ENCODE measurements around the gene NRSN1. TPM values are rescaled to one million over a fixed set of nuclear protein-coding genes. Genes with fewer than 3 reads are reported as not detected.
A peak's percentile ranks its signal among the peaks of the same experiment; 100 is the strongest.

The NRSN1 gene
- total RNA-seq, result not detected
- under 1 TPM in 3 of 8 donors, not detected in 5; 0.07 to 0.18 (median 0.13) TPM for polyA plus RNA-seq (ENCODE audit: insufficient read depth in 1 of 8, insufficient read length in 8 of 8, low replicate concordance in 1 of 8)
- long read RNA-seq, donor 1, result 0 reads
- long read RNA-seq, donor 2, result 0 reads
- long read RNA-seq, donor 3, result 0 reads
- long read RNA-seq, donor 4, result 0 reads
- long read RNA-seq, donor 5, result 0 reads
- long read RNA-seq, donor 6, result 0 reads
- long read RNA-seq, donor 7, result 0 reads
- long read RNA-seq, donor 8, result 0 reads
- long read RNA-seq, donor 9, result 0 reads
- long read RNA-seq, donor 10, result 0 reads
- long read RNA-seq, donor 11, result 0 reads

DNA sequence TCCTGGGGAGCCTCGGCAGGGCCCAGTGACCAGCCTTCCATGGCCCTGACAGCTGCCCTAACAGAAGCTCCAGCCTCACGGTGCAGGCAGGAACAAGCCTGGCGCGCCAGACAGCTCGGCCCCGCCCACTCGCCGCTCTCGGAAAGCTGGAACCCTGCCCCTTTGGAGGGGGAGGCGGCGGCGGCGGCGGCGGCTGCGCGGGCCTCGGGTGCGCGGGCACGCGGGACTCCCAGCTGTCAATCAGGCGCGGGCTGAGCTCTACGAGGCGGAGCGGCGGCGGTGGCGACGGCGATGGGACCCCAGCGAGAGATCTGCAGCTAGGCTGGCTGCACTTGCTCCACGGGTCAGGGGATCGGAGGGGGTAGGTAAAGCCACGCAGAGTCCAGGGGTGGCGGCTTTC is at the start of gene NRSN1:
TSS of gene NRSN1 (plus strand) at position 236 of the 400 bp plus-strand sequence. CDS start 8,113 bp downstream, outside the sequence.
- no peak within 1 kb of the TSS for H3K27ac ChIP-seq (ENCODE audit: low read length)
- DNase-seq, result peak; percentile 17
- H3K4me3 ChIP-seq (ENCODE audit: low read length), result peak within 1 kb of the TSS; percentile 13
- WGBS (ENCODE audit: insufficient coverage), result under 1% methylated on average over 25 of the region's 37 CpGs
- peaks cover 2% of the 10 kb centered on the region for H3K4me1 ChIP-seq (ENCODE audit: control insufficient read depth, insufficient read depth, low read length)
- no peaks in the 10 kb centered on the region for H3K9me3 ChIP-seq (replicated peaks; ENCODE audit: control insufficient read depth, low read depth, low read length)
- H3K27me3 ChIP-seq (ENCODE audit: control insufficient read depth, insufficient read depth, low read length), result peaks cover 6% of the 10 kb centered on the region
- no peaks in the 10 kb centered on the region for H3K36me3 ChIP-seq (ENCODE audit: control insufficient read depth, insufficient read depth, low read length)

GRCh38 chr6:24078200-24078599 is 47.8 kb upstream of the NRSN1 start:
- no peak overlapping the region for H3K27ac ChIP-seq (ENCODE audit: low read length)
- no peaks in the 10 kb centered on the region for H3K27me3 ChIP-seq (ENCODE audit: control insufficient read depth, insufficient read depth, low read length)
- H3K4me3 ChIP-seq (ENCODE audit: low read length), result no peak overlapping the region
- no peaks in the 10 kb centered on the region for H3K36me3 ChIP-seq (ENCODE audit: control insufficient read depth, insufficient read depth, low read length)
- no peaks in the 10 kb centered on the region for H3K9me3 ChIP-seq (replicated peaks; ENCODE audit: control insufficient read depth, low read depth, low read length)
- 56% methylated on average over 1 of the region's 3 CpGs for WGBS (ENCODE audit: insufficient coverage)
- DNase-seq, result no peak
- no peaks in the 10 kb centered on the region for H3K4me1 ChIP-seq (ENCODE audit: control insufficient read depth, insufficient read depth, low read length)

- H3K9me3 ChIP-seq (replicated peaks; ENCODE audit: control insufficient read depth, low read depth, low read length), result no peaks in the 10 kb centered on the region
- no peak overlapping the region for H3K4me3 ChIP-seq (ENCODE audit: low read length)
- no peaks in the 10 kb centered on the region for H3K27me3 ChIP-seq (ENCODE audit: control insufficient read depth, insufficient read depth, low read length)
- no peaks in the 10 kb centered on the region for H3K4me1 ChIP-seq (ENCODE audit: control insufficient read depth, insufficient read depth, low read length)
- no peak overlapping the region for H3K27ac ChIP-seq (ENCODE audit: low read length)
- DNase-seq, result peak; percentile 70
- no peaks in the 10 kb centered on the region for H3K36me3 ChIP-seq (ENCODE audit: control insufficient read depth, insufficient read depth, low read length)
- no CpG with 5 or more reads among the region's 2 CpGs for WGBS (ENCODE audit: insufficient coverage)
These were observed 46.9 kb upstream of the NRSN1 start for GRCh38 chr6:24079076-24079475.

DNA sequence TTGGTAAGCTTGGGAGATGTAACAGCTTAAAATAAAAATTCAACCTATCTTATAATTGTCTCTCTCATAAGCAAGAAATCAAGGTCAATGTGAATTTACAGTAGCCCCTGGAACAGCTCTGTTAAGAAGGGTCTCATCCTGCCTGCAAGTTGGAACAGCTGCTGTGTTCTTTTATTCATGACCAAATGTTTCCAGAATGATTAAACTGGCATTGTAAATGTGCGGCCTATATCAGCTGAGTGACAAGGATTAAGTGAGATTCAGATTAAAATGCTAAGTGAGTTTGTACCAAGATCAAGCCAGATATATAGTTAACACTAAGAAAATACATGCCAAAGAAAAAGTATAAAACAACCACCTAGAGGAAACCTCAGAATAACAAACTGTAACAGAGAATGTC is 45.3 kb upstream of the NRSN1 start:
- WGBS (ENCODE audit: insufficient coverage), result no CpG with 5 or more reads among the region's 1 CpG
- Histone ChIP-seq H3K4me3 (ENCODE audit: low read length) (no peak overlapping the region), H3K27ac (ENCODE audit: low read length) (no peak overlapping the region), H3K36me3 (ENCODE audit: control insufficient read depth, insufficient read depth, low read length) (no peaks in the 10 kb centered on the region), H3K4me1 (ENCODE audit: control insufficient read depth, insufficient read depth, low read length) (no peaks in the 10 kb centered on the region), H3K27me3 (ENCODE audit: control insufficient read depth, insufficient read depth, low read length) (no peaks in the 10 kb centered on the region), H3K9me3 (replicated peaks; ENCODE audit: control insufficient read depth, low read depth, low read length) (no peaks in the 10 kb centered on the region)
- DNase-seq, result no peak

DNA sequence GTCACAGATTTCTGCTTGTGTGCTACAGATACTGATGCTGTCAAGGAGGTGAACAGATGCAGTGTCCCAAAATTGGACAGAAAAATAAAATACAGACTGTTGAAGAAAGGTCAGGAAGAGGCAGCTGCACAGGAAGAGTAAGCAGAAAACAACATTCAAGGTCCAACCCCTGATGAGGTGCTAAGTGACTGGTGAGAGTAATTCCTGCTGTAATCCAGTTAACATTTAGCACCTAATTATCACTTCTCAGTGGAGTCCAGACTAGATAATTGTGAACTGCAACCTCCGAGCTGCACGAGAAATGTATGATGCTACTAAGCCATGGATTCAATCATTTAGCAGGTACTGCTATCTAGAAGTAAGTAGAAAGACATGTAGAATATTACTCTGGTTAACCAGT is 36.3 kb upstream of the NRSN1 start:
- peak; percentile 52 for DNase-seq
- no peak overlapping the region for H3K4me3 ChIP-seq (ENCODE audit: low read length)
- no peaks in the 10 kb centered on the region for H3K9me3 ChIP-seq (replicated peaks; ENCODE audit: control insufficient read depth, low read depth, low read length)
- no peak overlapping the region for H3K27ac ChIP-seq (ENCODE audit: low read length)
- H3K4me1 ChIP-seq (ENCODE audit: control insufficient read depth, insufficient read depth, low read length), result no peaks in the 10 kb centered on the region
- H3K36me3 ChIP-seq (ENCODE audit: control insufficient read depth, insufficient read depth, low read length), result no peaks in the 10 kb centered on the region
- no CpG with 5 or more reads among the region's 2 CpGs for WGBS (ENCODE audit: insufficient coverage)
- no peaks in the 10 kb centered on the region for H3K27me3 ChIP-seq (ENCODE audit: control insufficient read depth, insufficient read depth, low read length)

DNA sequence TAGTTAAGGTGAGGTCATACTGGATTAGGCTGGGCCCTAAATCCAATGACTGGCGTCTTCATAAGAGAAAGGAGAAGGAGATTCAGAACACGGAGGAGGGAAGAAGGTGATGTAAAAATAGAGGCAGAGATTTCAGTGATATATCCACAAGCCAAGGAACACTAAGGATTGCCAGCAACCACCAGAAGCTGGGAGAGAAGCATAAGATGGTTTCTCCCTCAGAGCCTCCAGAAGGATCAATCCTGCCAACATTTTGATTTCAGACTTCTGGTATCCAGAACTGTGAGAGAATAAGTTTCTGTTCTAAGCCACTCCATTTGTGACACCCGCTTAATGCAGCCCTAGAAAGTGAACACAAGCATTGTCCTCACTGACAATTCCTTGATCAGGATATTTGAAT is 33.6 kb upstream of the NRSN1 start:
- no peaks in the 10 kb centered on the region for H3K4me1 ChIP-seq (ENCODE audit: control insufficient read depth, insufficient read depth, low read length)
- 44% methylated on average over 2 of the region's 3 CpGs for WGBS (ENCODE audit: insufficient coverage)
- H3K27ac ChIP-seq (ENCODE audit: low read length), result no peak overlapping the region
- no peaks in the 10 kb centered on the region for H3K36me3 ChIP-seq (ENCODE audit: control insufficient read depth, insufficient read depth, low read length)
- H3K27me3 ChIP-seq (ENCODE audit: control insufficient read depth, insufficient read depth, low read length), result no peaks in the 10 kb centered on the region
- no peak overlapping the region for H3K4me3 ChIP-seq (ENCODE audit: low read length)
- no peaks in the 10 kb centered on the region for H3K9me3 ChIP-seq (replicated peaks; ENCODE audit: control insufficient read depth, low read depth, low read length)
- no peak for DNase-seq

- Histone ChIP-seq H3K4me1 (ENCODE audit: control insufficient read depth, insufficient read depth, low read length) (no peaks in the 10 kb centered on the region), H3K36me3 (ENCODE audit: control insufficient read depth, insufficient read depth, low read length) (no peaks in the 10 kb centered on the region), H3K27me3 (ENCODE audit: control insufficient read depth, insufficient read depth, low read length) (no peaks in the 10 kb centered on the region), H3K9me3 (replicated peaks; ENCODE audit: control insufficient read depth, low read depth, low read length) (no peaks in the 10 kb centered on the region), H3K27ac (ENCODE audit: low read length) (no peak overlapping the region), H3K4me3 (ENCODE audit: low read length) (no peak overlapping the region)
- no CpG with 5 or more reads among the region's 4 CpGs for WGBS (ENCODE audit: insufficient coverage)
- peak; percentile 11 for DNase-seq
These were observed 32.6 kb upstream of the NRSN1 start for GRCh38 chr6:24093381-24093780.

- no peaks in the 10 kb centered on the region for H3K4me1 ChIP-seq (ENCODE audit: control insufficient read depth, insufficient read depth, low read length)
- H3K27me3 ChIP-seq (ENCODE audit: control insufficient read depth, insufficient read depth, low read length), result no peaks in the 10 kb centered on the region
- WGBS (ENCODE audit: insufficient coverage), result no CpG with 5 or more reads among the region's 2 CpGs
- no peaks in the 10 kb centered on the region for H3K9me3 ChIP-seq (replicated peaks; ENCODE audit: control insufficient read depth, low read depth, low read length)
- H3K4me3 ChIP-seq (ENCODE audit: low read length), result no peak overlapping the region
- H3K27ac ChIP-seq (ENCODE audit: low read length), result no peak overlapping the region
- DNase-seq, result no peak
- no peaks in the 10 kb centered on the region for H3K36me3 ChIP-seq (ENCODE audit: control insufficient read depth, insufficient read depth, low read length)
These were observed 26.8 kb upstream of the NRSN1 start for GRCh38 chr6:24099181-24099580.

GRCh38 chr6:24100024-24100769 is 25.8 kb upstream of the NRSN1 start:
- H3K27ac ChIP-seq (ENCODE audit: low read length), result no peak overlapping the region
- H3K4me1 ChIP-seq (ENCODE audit: control insufficient read depth, insufficient read depth, low read length), result no peaks in the 10 kb centered on the region
- WGBS (ENCODE audit: insufficient coverage), result no CpG with 5 or more reads among the region's 1 CpG
- no peak overlapping the region for H3K4me3 ChIP-seq (ENCODE audit: low read length)
- no peaks in the 10 kb centered on the region for H3K27me3 ChIP-seq (ENCODE audit: control insufficient read depth, insufficient read depth, low read length)
- H3K9me3 ChIP-seq (replicated peaks; ENCODE audit: control insufficient read depth, low read depth, low read length), result no peaks in the 10 kb centered on the region
- no peak for DNase-seq
- H3K36me3 ChIP-seq (ENCODE audit: control insufficient read depth, insufficient read depth, low read length), result no peaks in the 10 kb centered on the region

- Histone ChIP-seq H3K27me3 (ENCODE audit: control insufficient read depth, insufficient read depth, low read length) (no peaks in the 10 kb centered on the region), H3K27ac (ENCODE audit: low read length) (no peak overlapping the region), H3K9me3 (replicated peaks; ENCODE audit: control insufficient read depth, low read depth, low read length) (no peaks in the 10 kb centered on the region), H3K4me3 (ENCODE audit: low read length) (no peak overlapping the region), H3K36me3 (ENCODE audit: control insufficient read depth, insufficient read depth, low read length) (no peaks in the 10 kb centered on the region), H3K4me1 (ENCODE audit: control insufficient read depth, insufficient read depth, low read length) (no peaks in the 10 kb centered on the region)
- 0% methylated on average over 1 of the region's 2 CpGs for WGBS (ENCODE audit: insufficient coverage)
- no peak for DNase-seq
These were observed 25.3 kb upstream of the NRSN1 start for GRCh38 chr6:24100770-24101155.

Measured in muscle of leg (tissue), 16 donors.